Activated CD4-positive, alpha-beta T cell treated with anti-CD3 and anti-CD28 coated beads, Interleukin-2, amount 50 U/mL, for 4 hours (primary cell): Measurements from ENCODE around the gene APLN.

ENCODE experiments used
- DNase-seq, 2 experiments: peaks; one replicate each; pipeline ENCODE4 v3.0.0-alpha.2; 2020

APLN gene

GRCh38 chrX:129640737-129641136, 14.0 kb downstream of the APLN start:
- DNase-seq, result no peak

- DNase-seq, result no peak
Observed at GRCh38 chrX:129638917-129639316, 15.8 kb downstream of the APLN start.

DNA sequence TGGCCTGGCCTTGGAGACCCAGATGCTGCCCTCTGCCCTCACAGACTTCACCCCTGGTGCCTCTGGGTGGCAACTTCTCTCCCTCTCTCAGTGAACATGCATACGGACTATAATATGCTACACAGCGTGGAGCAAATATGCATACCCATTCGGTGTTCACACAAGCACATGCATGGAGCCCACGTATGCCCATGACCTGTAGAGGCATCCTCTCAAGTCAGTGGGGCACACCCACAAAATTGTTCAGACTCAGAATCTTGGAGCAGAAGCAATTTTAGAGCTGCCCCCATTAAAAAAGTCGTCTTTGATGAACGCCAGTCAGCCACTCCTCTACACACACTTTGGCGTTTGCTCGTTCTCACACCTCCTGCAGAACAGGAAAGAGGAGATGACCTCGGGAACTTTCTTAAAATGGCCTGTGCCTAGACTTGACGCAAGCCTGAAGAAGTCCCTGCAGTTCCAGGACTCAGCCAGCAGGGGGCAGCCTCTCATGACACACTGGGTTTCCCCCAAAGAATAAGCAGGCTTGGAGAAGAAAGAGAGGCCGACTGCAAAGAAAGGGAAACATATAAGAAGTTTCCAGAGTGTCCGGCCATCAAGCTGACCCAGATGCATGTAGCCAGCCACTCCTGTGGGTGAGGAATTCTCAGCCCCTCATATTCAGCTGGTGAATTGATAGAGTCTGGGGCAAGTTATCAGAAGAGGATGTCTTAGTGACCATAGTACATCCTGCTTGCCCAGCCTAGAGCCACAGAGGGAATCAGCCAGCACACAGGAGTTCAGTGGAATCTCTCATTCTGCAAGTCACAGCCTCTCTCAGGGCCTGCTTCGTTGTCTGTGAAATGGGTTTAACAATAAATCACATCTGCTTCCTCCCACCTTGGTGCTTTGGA, 17.3 kb downstream of the APLN start:
- DNase-seq, result peak; percentile 69 to 70

DNA sequence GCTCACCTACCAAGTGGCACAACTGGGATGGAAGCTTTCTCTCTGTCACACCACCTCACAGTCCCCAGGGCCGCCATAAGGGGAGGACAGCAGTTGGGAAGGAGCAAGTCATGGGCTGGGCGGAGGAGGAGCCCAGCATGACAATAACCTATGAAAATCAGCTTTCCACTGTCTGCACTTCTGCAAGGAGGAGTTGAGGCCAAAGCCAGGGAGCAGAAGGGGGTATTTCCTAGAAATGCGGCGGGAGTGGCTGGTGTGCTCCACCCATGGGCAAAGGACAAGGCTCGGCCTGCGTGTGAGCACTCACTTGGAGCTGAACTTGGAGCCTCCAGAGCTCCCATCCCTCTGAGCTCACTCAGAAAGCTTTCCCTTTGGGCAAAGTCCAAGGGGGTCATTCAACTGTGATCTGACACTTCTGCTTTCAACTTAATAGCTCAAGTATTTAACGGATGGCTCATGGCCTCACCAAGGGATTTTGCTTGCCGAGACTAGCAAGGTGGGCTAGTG, 18.5 kb downstream of the APLN start:
- DNase-seq, result no peak

DNA sequence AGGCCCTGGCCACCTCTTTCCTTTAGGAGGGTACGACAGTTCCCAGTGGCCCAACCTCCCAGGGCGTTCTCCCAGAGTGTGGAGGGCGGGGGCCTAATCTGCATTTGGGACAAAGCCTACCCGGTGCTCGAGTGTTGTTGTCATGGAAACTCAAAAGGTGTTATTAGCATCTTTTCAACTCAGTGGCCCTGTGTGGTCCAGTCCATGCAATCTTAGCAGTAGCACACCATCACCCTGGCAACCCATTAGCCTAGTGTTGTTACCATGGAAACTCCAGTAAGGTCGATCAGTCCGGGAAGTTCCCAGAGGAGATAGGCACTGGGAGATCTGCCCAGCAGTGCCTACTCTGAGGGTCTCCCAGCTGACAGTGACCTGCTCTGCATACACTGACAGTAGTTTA, 20.2 kb downstream of the APLN start:
- DNase-seq, result no peak

- no peak for DNase-seq
Observed at GRCh38 chrX:129632443-129632842, 22.3 kb downstream of the APLN start.

DNA sequence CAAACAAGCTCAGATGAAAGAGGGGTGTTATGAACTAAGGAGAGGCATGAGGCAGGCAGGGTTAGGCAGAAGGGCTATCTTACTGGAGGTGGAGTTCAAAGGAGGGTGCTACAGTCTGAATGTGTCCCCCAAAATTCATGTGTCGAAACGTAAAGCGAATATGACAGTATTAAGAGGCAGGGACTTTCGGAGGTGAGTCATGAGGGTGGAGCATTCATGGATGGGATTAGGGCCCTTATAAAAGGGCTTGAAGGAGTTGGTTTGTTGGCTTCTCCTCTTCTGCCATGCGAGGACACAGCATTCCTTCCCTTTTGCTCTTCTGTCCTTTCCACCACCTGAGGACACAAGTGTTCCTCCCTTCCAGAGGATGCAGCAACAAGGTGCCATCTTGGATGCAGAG, 22.9 kb downstream of the APLN start:
- DNase-seq, result no peak

DNA sequence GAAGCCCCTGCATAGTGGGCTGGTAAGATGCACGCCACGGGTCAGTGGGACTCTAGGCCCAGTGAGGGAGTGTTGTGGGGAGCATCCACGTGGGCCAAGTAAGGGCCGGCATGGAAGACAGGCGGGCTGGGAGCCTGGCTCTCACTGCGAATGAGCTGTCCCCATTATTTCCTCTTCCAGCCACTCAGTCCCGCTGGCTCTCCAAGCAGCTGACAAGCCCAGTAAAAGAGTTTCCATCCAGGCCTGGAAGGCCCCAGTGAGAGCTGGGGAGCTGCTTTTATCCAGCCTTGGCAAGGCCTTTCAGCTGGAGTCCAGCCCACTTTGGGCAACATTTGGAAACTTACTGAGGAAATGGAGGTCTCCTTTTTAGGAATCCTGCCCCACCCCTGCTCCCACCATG, 24.9 kb downstream of the APLN start:
- DNase-seq, result no peak

GRCh38 chrX:129626026-129626425, 28.7 kb downstream of the APLN start:
- DNase-seq, result no peak

GRCh38 chrX:129622757-129623301, 31.9 kb downstream of the APLN start:
- no peak for DNase-seq

GRCh38 chrX:129618997-129619396, 35.8 kb downstream of the APLN start:
- DNase-seq, result no peak

GRCh38 chrX:129617420-129617819, 37.3 kb downstream of the APLN start:
- no peak for DNase-seq

DNA sequence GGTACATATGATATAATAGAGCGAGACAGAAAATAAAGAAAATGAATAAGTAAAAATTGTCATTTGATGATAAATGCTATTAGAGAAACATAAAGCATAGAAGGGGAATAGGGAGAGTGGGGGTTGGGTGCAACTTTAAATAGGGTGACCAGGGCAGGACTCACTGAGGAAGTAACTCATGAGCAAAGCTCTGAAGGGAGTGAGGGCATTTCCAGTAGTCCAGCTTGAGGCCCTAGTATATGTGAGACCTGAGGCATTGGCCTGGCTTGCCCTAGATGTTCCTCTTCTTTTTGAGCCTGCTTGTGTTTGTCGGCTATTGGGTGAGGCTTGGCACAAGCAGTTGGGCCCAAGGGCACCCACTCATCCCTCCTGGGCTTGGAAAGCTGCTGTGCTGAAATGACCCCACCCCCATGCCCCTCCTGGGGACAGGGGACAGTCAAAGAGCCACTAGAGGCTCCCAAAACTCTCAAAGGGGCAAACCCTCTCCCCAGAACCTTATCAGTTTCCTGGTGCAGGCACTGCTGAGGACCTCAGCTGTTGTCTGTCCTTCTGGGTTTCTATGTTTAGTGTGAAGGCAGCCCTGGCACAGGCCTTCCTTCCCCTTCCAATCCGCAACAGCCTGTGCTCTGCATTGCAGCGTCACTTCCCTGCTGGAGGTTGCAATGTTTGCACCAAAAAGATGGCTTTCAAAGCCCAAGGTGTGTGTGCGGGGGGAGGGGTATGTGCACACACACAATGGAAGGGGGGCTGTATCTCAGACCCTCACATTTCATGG, 40.1 kb downstream of the APLN start:
- no peak for DNase-seq

GRCh38 chrX:129613596-129613995, 41.2 kb downstream of the APLN start:
- no peak for DNase-seq

- no peak for DNase-seq
Observed at GRCh38 chrX:129612396-129612795, 42.4 kb downstream of the APLN start.

GRCh38 chrX:129609395-129609794, 45.4 kb downstream of the APLN start:
- DNase-seq, result no peak

- DNase-seq, result no peak
Observed at GRCh38 chrX:129608496-129608895, 46.3 kb downstream of the APLN start.

GRCh38 chrX:129606918-129607317, 47.8 kb downstream of the APLN start:
- DNase-seq, result peak; percentile 38 to 51

- DNase-seq, result no peak
Observed at GRCh38 chrX:129600981-129601424, 53.8 kb downstream of the APLN start.

DNA sequence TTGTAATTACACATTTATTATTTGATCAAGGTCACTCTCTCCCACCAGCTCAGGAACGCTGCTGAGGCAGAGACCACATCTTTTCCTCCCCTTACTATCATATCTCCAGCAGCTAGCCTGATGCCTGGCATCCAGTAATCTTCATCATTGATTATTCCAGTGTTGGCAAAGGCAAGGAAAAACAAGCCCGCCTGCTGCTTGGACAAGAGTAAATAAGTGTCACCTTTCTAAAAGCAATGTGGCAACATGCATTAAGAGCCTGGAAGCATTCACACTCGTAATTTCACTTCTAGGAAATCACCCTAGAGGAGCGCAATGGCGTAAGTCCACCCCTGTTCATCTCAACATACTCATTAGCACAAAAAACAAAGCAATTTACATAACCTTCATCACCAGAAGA, 54.8 kb downstream of the APLN start:
- no peak for DNase-seq

GRCh38 chrX:129599499-129599898, 55.3 kb downstream of the APLN start:
- DNase-seq, result no peak

GRCh38 chrX:129597905-129598304, 56.9 kb downstream of the APLN start:
- no peak for DNase-seq

GRCh38 chrX:129596077-129596476, 58.7 kb downstream of the APLN start:
- DNase-seq, result no peak
